COR-L47 (cell line): ENCODE data around the gene GMDS.

ENCODE experiments used
- DNase-seq: peaks from one replicate; lab custom pipeline; 2025; lab: John Stamatoyannopoulos, UW

GMDS gene

DNA sequence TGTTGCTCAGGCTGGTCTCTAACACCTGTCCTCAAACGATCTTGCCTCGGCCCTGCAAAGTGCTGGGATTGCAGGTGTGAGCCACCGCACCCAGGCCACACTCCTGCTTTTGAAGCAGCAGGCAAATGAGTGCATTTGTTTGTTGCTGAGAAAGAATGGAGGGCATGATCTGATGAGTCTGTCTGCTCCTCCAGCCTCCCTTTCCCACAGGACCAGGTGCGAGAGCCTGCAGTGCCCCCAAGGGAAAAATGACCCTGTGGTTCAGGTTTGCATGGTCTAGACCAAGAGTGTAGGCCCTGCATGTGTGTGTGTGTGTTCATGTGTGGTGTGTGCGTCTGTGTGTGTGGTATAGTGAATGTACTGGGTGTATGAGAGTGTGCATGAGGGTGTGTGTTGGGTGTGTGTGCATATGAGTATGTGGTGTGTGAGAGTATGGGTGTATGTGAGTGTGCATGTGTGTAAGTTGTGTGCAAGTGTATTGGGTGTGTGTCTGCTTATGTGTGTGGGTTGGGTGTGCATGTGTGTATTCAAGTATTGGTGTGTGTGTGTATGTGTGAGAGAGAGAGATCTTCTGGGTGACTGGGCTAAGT, 658.4 kb downstream of the GMDS start:
- no peak for DNase-seq

DNA sequence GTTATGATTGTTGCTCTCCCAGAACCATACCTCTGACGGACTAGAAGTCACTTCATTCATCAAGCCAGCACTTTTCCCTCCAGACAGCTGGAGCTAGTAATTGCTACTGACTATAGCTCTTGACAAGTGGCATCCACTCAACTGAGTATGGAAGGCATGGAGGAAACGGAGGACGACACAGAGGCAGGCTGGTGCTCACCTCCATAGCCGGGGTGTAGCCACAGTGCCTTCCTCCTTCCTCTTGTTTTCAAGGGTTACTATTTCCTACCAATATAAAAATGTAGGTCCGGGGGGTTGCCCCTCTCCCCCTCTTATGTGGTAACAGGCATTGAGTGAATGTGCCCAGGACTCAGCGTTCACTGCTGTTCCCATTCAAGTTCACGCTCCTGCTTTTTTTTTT, 659.1 kb downstream of the GMDS start:
- DNase-seq, result no peak

DNA sequence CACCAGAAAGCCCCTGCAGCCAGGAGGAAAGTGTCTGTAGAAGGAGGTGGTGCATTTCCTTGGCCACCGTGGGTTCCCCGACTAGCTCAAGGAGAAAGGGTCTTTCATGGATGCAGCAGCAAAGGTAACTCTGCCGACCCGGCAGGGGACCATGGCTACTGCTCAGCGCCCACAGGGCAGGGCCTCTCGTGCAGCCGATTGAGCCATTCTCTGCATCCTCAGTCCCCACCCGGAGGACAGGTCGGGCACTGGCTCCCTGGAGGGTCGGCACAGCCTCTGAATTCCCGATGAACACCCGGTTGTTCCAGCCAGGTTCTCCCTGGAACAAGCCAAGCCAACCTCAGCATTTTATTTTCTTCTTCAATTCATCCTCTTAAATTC, 659.7 kb downstream of the GMDS start:
- DNase-seq, result no peak

- no peak for DNase-seq
Measured at GRCh38 chr6:1584996-1585668, 660.3 kb downstream of the GMDS start.

DNA sequence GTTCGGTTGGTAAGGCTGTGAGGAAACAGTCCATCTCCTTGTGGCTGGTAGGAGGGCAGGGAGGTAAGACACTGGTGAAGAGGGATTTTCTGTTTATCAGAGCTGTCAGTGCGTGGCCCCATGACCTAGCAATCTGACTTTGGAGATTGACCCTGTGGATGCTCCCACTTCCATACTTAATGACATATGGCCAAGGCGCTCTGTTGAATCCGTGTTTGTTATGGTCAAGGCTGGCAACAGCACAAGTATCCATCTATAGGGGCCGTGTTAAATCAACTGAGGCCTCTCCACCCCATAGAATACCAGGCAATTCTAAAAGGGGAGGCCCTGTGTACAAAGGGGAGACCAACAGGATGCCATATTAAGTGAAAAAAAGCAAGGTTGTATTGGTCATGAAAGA, 661.3 kb downstream of the GMDS start:
- no peak for DNase-seq

DNA sequence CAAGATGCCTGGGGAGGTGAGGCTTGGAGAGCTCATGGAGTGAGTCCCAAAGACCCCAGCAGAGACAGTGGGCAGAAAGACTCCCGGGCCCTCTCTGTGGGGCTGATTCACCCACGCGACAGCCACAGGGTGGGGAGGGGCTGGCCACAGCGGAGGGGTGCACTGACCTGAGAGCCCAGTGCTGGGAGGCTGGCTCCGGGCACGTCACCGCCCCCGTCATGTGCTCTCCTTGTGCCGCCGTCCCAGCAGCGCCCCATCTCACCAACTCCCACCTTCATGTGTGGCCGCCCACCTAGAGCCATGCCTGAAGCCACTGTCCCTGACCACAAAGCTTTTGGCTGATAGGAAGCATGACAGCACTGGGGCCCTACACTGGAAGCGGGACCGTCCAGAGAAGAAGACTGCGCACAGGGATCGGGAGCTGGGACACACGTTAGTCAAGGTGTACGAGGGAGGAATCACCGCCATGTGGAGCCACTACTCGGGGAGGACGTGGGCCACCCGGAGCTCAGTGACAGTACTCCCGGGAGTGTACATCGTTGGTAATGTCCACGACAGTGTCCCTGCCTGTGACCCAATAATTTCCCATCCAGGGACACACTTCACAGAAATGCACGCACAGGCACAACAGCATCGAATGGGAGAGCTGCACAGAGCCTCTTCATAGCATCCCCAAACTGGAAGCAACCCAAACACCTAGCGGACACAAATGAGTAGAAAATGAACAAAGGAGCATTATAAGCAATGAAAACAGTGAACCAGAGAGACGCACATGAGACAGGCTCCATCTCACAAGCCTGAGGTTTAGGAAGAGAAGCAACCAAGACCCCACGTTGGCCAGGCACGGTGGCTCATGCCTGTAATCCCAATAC, 664.0 kb downstream of the GMDS start:
- no peak for DNase-seq

- DNase-seq, result no peak
Measured at GRCh38 chr6:1580585-1580984, 664.8 kb downstream of the GMDS start.

DNA sequence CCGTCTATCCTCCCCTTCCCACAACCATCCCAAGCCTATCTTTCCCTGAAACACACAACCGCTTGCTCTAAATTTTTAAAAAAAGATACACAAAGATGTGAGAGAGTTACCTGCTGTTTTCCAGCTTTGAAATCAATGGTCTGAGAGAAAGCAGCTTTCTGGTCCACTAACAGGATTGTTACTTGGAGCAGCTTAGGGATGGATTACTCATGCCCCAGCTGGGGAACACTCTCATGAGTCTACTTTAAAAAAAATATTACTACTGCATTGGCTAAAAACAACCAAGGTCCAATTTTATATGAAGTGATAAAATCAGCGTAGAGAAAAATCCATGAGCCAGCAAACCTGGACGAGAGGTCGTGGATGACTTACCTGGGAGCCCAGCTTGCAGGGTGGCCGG, 665.3 kb downstream of the GMDS start:
- DNase-seq, result no peak

DNA sequence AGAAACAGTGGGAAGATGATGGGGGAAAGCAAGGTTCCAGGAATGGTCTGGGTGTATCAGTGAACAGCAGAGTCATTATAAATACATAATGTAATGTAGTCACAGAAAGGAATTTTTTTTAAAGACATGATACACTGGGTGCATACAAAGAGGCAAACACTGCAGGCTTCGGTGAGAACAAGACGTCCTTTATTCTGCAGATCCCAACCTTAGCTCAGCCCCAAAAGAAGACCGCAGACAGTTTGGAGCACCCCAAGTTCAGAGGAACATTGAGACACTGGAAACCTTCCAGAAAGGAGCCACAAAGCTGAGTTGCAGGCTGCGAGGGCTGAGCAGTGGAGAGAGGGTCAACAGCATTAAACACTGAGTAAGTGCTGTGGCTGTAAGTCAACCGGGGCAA, 666.3 kb downstream of the GMDS start:
- DNase-seq, result no peak

DNA sequence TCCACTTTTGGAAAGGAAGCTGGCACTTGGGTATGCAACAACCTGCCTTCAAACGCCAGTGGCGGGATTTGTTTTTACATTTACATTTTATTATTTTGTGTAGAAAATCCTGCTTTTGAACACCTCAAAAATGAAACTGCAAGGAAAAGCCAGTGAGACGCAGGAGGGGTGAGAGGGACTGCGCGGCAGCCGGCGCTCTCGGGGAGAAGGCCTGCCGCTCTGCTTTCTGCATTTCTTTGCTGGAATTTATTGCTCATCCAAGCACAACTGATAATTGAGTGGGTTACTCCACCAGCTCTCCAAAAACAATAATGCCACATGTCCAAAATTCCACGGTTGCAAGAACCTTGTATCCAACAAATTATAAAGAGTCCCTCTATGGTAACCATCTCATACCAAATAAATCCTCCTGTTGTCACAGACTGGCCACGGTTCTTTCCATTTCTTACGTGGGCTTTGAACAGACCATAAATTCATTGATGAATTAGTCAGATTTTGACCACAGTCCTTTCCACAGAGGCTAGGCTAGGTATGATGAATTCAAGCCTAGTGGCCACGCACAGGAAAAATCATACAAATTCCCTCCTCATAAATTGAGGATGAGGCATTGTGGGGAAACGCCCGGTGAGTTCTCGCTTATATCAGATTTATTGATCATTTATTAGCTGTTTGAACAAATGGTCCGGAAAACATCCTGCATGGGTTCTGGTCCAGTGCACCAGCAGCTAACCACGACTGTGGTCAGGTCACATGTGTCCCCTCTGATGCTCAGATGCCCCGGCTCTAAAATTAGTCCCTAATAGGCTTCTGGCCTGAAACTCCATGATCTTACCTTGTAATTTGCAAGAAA, 667.3 kb downstream of the GMDS start:
- no peak for DNase-seq

- DNase-seq, result no peak
Measured at GRCh38 chr6:1577146-1577680, 668.2 kb downstream of the GMDS start.

DNA sequence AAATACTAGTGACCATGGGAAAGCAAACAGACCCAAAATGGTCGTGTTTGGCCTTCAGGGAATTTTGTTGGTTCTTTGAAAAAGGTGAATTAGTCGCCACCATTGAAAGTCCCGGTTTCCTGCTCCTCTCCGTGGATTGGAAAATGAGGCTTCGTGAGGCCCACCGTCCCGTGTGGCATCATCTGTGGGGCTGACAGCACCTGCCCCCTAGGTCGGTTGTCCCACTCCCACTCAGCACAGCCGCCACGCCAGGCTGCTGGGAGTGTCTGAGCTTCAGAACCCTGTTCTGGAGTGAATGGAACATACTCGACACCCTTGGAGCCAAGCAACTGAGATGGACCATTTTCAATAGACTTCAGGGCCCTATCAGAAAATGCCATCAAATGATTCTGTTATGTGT, 668.7 kb downstream of the GMDS start:
- DNase-seq, result no peak

DNA sequence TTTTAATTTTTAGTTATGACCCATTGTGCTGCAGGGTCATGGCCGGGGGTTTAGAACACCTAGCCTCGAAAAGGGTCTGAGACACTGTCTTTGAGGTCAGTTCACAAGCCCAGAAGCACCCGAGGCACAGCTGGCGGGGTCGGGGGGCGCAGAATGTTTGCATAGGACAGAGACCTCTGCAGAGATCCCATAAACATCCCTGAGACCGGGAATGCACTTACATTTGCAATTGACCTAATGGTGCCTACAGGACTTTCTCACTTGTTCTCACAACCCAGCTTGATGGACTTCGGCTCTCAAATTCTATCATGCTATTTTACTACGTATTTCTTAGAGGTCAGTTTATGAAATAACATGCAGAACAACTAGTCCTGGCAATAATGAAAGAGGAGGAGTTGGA, 669.2 kb downstream of the GMDS start:
- no peak for DNase-seq

DNA sequence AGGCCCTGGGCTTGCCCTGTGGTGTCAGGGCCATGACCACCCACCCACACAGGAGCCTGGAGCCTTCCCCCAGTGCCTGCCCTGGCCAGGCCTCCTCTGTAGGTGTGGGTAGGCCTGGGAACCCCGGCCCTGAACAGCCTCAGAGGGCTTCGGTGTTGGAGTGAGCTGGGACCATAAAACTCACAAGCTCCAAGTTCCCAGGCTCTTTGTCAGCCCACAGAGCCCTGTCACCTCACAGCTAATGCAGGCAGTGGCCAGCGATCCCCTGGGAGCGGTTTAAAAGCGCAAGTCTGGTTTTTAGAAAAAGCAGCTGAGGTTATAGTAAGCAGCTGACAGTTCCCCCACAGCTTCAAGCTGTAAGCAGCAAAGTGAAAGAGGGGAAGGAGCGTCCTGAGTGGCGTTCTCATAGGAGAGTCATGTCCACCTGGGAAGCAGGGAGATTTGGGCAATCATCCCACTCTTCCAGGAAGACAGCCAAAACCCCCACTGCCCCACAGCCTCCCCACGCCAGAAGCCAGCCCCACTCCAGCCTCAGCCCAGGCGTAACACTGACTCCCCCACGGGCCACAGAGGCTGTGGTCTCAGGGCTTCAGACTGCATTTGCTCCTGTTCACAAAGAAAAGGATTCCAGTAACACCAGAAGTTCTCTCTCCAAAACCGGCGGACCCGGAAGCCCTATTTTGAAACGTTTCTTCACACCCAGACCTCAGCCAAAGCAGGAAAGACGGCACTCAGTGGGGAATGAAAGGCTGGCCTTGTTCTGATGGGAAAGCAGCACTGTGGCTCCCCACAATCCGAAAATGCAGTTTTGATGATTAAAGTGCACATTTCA, 670.0 kb downstream of the GMDS start:
- no peak for DNase-seq

- no peak for DNase-seq
Measured at GRCh38 chr6:1574890-1575209, 670.6 kb downstream of the GMDS start.

DNA sequence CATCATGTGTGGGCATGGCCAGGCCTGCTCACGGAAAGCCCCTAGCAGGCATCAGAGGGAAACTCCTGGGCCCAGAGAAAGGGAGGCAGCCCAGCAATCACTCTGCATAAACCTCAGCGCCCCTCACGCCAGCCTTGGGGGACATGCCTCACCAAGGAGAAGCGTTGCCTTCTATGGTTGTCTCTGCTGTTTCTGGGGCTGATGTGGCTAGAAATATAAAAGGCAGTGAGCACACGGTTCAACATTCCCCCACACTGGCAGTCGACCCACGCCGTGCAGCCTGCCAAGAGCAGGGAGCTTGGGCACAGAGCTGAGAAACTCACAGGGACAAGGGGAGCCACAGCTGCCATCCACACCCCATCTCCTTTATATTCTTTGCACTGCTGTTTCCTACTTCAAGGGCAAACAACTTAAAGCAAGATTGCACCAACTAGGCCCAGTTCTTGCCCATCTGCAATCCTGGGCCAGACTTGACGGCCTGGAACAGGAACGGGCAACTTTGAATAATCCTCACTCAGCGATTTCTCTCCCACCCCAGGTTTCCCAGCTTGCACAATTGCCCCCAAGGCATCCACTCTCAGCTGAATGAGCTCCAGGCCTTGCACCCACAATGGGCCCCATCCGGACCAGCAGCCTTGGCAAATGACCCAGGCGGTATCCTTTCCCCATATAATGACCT, 671.2 kb downstream of the GMDS start:
- no peak for DNase-seq
